HepG2 (cell line): Measurements from ENCODE around the gene EEF1AKMT3. TPM values are rescaled to one million over a fixed set of nuclear protein-coding genes. Genes with fewer than 3 reads are reported as not detected.

ENCODE experiments used
- ADNP ChIP-seq: sonication (generic); formaldehyde crosslinking; IDR thresholded peaks from 2 replicates; pipeline ENCODE4 v1.4.0; 2020; ENCODE audit warnings: missing genetic modification reagents
- BATF2 ChIP-seq: sonication (generic); formaldehyde crosslinking; IDR thresholded peaks from 2 replicates; pipeline ENCODE4 v1.8.0; 2022; ENCODE audit warnings: mild to moderate bottlenecking, missing genetic modification reagents, moderate library complexity
- BCL3 ChIP-seq: sonication (generic); formaldehyde crosslinking; IDR thresholded peaks from 2 replicates; pipeline ENCODE4 v1.5.1; 2020; ENCODE audit warnings: mild to moderate bottlenecking, missing genetic modification reagents, moderate library complexity
- ELF3 ChIP-seq: IDR thresholded peaks from 2 replicates; pipeline ENCODE4 v1.6.1; 2016; ENCODE audit warnings: missing genetic modification reagents, missing compliant biosample characterization
- FOXO1 ChIP-seq: sonication (generic); formaldehyde crosslinking; IDR thresholded peaks from 2 replicates; pipeline ENCODE4 v1.4.0; 2020; ENCODE audit warnings: missing genetic modification reagents
- HMG20B ChIP-seq: conservative IDR thresholded peaks from 2 replicates; pipeline ENCODE4 v1.6.1; 2016; ENCODE audit warnings: missing genetic modification reagents, missing compliant biosample characterization
- KDM4B ChIP-seq: sonication (generic); formaldehyde crosslinking; IDR thresholded peaks from 2 replicates; pipeline ENCODE4 v1.4.0; 2020; ENCODE audit warnings: missing genetic modification reagents
- KDM5B ChIP-seq: sonication (generic); formaldehyde crosslinking; IDR thresholded peaks from 2 replicates; pipeline ENCODE4 v1.4.0; 2020; ENCODE audit warnings: missing genetic modification reagents, mild to moderate bottlenecking, borderline replicate concordance
- MTA1 ChIP-seq: sonication (generic); formaldehyde crosslinking; IDR thresholded peaks from 2 replicates; pipeline ENCODE4 v1.4.0; 2020; ENCODE audit warnings: missing genetic modification reagents, mild to moderate bottlenecking, borderline replicate concordance
- SMAD3 ChIP-seq: sonication (generic); formaldehyde crosslinking; IDR thresholded peaks from 2 replicates; pipeline ENCODE4 v1.4.0; 2020; ENCODE audit warnings: missing genetic modification reagents
- TCF7 ChIP-seq: sonication (generic); IDR thresholded peaks from 2 replicates; pipeline ENCODE4 v1.6.1; 2016; ENCODE audit warnings: antibody characterized with exemption, low read depth
- TRIM22 ChIP-seq: fragments of 450-650 bp; IDR thresholded peaks from 2 replicates; pipeline ENCODE4 v1.6.1; 2017
- TSC22D2 ChIP-seq: sonication (generic); formaldehyde crosslinking; IDR thresholded peaks from 2 replicates; pipeline ENCODE4 v1.5.1; 2020; ENCODE audit warnings: missing genetic modification reagents, mild to moderate bottlenecking, borderline replicate concordance
- ZBTB3 ChIP-seq: sonication (generic); formaldehyde crosslinking; IDR thresholded peaks from 2 replicates; pipeline ENCODE4 v1.4.0; 2020; ENCODE audit warnings: low read depth, mild to moderate bottlenecking, moderate library complexity, missing genetic modification reagents, borderline replicate concordance
- ZBTB39 ChIP-seq: sonication (generic); formaldehyde crosslinking; IDR thresholded peaks from 2 replicates; pipeline ENCODE4 v1.5.0; 2020; ENCODE audit warnings: missing genetic modification reagents
- ZKSCAN1 ChIP-seq: fragments of 150-350 bp; IDR thresholded peaks from 2 replicates; pipeline ENCODE4 v1.6.1; 2014; ENCODE audit warnings: low read length
- ZMAT3 ChIP-seq: sonication (generic); formaldehyde crosslinking; conservative IDR thresholded peaks from 2 replicates; pipeline ENCODE4 v1.7.0; 2021; ENCODE audit warnings: missing genetic modification reagents
- ZNF510 ChIP-seq: sonication (generic); formaldehyde crosslinking; IDR thresholded peaks from 2 replicates; pipeline ENCODE4 v1.4.0; 2020; ENCODE audit warnings: low read depth, mild to moderate bottlenecking, missing genetic modification reagents
- ZNF513 ChIP-seq: sonication (generic); formaldehyde crosslinking; conservative IDR thresholded peaks from 2 replicates; pipeline ENCODE4 v1.5.0; 2020; ENCODE audit warnings: missing genetic modification reagents
- ZNF577 ChIP-seq: sonication (generic); formaldehyde crosslinking; IDR thresholded peaks from 2 replicates; pipeline ENCODE4 v1.4.0; 2020; ENCODE audit warnings: mild to moderate bottlenecking, low read depth, missing genetic modification reagents, borderline replicate concordance
- ZNF720 ChIP-seq: sonication (generic); formaldehyde crosslinking; IDR thresholded peaks from 2 replicates; pipeline ENCODE4 v1.4.0; 2020; ENCODE audit warnings: missing genetic modification reagents
- ZNF850 ChIP-seq: sonication (generic); formaldehyde crosslinking; conservative IDR thresholded peaks from 2 replicates; pipeline ENCODE4 v1.9.0; 2021; ENCODE audit warnings: mild to moderate bottlenecking, missing genetic modification reagents
- ZNF891 ChIP-seq: sonication (generic); formaldehyde crosslinking; IDR thresholded peaks from 2 replicates; pipeline ENCODE4 v1.5.0; 2020; ENCODE audit warnings: mild to moderate bottlenecking, missing genetic modification reagents
- polyA plus RNA-seq, 8 experiments: library from polyadenylated mRNA; depleted of rRNA in 3 of 8; stranded (reverse) in 7 of 8; unstranded in 1 of 8; fragments of >200 nt; fragmentation: Illumina TruSeq in 4 of 8; extraction: Trizol in 4 of 8; gene quantifications; 2 replicates each; pipeline versions ENCODE4 v1.2.1 to v1.2.3, GENCODE V29; 2011 to 2016; ENCODE audit warnings: low read depth in 4 of 8, missing spikeins in 1 of 8, mixed read lengths in 1 of 8; ENCODE audit not compliant: insufficient read depth in 1 of 8
- total RNA-seq, 5 experiments: library from RNA; depleted of rRNA; stranded (reverse); fragments of >200 nt; fragmentation: Illumina TruSeq; extraction: Trizol; gene quantifications; 2 replicates each; pipeline ENCODE4 v1.2.3, GENCODE V29; 2016; ENCODE audit warnings: low read depth in 1 of 5

Gene EEF1AKMT3
- total and polyA plus RNA-seq, 2 of the 13 experiments (the other 11 are each of a cell fraction or from before 2014, with no cell fraction given) = 4.7 to 11.4 TPM

GRCh38 chr12:57754411-57755193 is 17.8 kb upstream of the EEF1AKMT3 start, which contains the start of gene MARCHF9 (continued):
- TF ChIP-seq ZNF577 (CRISPR knock-in tag) (no peak), FOXO1 (CRISPR knock-in tag) (no peak), ZBTB39 (CRISPR knock-in tag) (no peak), ZNF510 (CRISPR knock-in tag) (no peak), ZNF850 (CRISPR knock-in tag) (no peak), SMAD3 (CRISPR knock-in tag) (no peak), ZMAT3 (no peak), BATF2 (CRISPR knock-in tag) (no peak), TSC22D2 (CRISPR knock-in tag) (no peak), ADNP (CRISPR knock-in tag) (no peak), ZNF720 (CRISPR knock-in tag) (no peak), HMG20B (no peak), TRIM22 (no peak), BCL3 (CRISPR knock-in tag) (0 out of 2 replicates have a peak, but pooled peaks have one; percentile 34), ZNF513 (CRISPR knock-in tag) (no peak), KDM4B (CRISPR knock-in tag) (no peak), TCF7 (no peak), MTA1 (CRISPR knock-in tag) (no peak), ZNF891 (no peak), ELF3 (CRISPR knock-in tag) (no peak), KDM5B (CRISPR knock-in tag) (peak; percentile 50; the same call in 1 of the 2 replicates), ZKSCAN1 (no peak), ZBTB3 (CRISPR knock-in tag) (no peak)
